ELF-1 (cell line): ENCODE measurements around the gene ACAP3.

ENCODE experiments used
- DNase-seq: peaks from one replicate; pipeline ENCODE4 v3.0.0-alpha.2; 2016; ENCODE audit warnings: low read depth, low spot score

ACAP3 gene

DNA sequence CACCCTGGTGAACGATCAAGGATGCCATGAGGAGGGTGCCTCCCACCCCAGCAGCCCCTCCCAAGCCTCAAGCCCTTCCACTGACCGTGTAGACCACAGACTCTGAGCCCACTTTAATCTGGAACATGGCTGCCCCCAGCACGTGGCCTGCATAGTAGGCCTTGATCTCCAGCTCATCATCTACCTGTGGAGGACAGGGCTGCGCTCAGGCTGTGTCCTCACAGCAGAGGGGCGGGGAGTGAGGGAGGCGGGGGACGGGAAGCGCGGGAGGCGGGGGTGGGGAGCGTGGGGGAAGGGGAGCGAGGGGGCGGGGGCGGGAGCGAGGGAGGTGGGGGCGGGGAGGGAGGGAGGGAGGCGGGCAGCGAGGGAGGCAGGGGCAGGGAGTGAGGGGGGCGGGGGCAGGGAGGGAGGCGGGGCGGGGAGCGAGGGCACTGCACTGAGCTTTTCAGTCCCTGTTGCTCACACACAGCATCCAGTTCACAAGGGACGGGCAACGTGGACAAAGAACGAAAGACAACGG is 7.8 kb upstream of the ACAP3 start:
- DNase-seq, result no peak

DNA sequence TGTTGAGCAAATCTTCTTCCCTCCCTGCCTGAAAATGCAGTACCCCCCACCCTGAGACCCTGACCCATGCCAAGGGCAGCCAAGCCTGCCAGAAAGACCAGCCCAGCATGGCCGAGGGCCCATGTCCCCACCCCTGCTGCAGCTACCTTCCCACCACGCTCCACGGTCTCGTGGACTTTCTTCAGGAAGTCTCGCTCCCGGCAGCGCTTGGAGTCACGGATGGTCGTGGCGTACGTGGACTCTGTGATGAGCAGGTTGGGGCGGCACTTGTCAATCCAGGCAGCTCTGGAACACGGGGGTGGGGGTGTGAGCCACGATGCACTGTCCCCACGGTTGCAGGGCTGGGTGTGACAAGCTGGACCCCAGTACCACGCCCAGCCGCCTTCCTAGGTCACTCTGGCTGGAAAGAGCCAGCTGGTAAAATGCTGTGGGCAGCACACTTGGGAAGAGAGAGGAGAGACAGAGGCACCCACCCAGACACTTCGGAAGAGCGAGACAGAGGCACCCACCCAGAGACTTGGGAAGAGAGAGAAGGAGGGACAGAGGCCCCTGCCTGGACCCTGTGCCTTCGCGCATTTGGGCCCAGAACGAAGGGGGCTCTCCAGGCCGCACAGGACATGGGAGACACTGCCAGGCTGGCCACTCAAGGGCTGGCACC is 7.1 kb upstream of the ACAP3 start:
- no peak for DNase-seq

DNA sequence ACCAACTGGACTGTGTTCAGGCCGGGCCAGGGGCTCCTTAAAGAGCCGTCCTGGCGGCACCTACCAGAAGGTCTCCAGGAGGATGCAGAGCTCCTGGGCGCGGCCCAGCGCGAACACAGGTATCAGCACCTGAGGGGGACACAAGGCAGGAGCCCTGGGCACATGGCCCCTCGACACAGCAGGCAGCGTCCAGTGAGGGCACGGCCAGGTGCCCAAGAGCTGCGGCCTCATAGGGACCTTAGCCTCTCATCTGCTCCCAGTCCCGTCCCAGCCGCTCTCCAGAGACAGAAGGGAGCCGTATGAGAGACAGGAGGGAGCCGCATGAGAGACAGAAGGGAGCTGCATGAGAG is 6.5 kb upstream of the ACAP3 start:
- DNase-seq, result no peak

DNA sequence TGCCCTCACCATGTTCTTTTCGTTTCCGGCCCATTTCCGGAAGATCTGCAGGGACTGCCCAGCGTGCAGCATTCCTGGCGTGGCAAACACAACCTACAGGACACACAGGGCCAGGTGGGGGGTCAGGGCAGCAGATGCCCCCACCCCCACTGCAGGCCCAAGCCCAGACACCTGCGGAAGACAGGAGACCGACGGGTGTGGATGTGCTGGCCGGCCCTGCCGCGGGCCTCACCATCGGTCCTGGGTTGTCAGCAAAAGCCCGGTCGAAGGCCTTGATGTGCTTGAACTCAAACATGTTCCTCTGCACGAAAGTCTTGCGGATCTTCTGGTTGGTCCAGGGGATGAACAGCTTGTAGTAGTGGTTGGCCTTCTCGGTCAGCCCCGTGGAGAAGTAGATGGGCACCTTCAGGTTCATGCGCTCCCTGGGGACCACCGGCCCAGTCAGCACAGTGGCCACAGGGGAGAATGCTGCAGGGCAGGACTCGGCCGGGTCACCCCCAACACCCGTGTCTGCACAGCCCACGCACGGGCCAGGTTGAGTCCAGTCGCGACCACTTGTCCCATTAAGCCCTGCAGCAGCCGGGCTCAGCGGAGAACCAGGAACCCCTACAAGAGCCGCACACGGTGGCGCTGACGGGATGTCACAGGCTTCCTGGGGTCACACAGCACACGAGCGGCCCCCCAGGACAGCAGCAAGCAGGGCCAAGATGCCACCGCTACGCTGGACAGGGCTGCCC is 5.9 kb upstream of the ACAP3 start:
- DNase-seq, result no peak

DNA sequence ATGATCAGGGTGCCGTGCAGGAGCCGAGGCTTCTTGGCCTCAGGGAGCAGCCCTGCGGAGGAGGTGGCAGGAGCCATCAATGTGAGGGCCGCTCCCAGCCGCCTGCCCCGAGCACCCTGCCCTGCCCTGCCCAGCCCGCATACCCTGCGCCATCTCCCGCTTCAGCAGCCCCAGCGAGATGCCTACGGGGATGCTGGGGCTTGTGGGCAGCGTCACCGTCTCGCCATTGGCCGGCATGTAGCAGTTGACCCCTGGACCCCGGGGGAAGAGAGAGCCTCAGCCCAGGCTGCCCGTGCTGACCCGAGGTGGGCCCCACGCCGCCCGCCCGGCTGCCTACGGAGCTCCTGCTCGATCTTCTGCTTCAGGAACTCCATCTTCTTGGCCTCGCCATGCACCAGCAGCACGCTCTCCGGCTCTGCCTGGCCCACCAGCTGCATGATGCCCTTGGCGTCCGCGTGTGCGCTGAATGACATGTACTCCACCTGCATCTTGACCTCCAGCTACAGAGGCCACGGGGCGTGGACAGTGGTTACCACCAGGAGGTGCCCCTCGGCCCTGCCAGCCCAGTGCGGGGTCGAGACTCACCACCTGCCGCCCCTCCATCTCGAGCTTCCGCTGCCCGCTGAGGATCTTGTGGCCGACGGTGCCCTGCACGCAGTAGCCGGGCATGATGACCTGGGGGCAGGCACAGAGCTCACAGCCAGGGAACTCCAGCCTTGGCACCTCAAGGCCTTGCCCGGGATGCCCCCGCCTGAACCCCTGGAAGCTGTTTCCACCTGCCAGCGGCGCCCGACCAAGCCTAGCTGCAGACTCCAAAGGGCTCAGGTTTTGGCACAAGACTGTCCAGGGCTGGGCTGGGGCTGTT is 5.0 kb upstream of the ACAP3 start:
- DNase-seq, result no peak

DNA sequence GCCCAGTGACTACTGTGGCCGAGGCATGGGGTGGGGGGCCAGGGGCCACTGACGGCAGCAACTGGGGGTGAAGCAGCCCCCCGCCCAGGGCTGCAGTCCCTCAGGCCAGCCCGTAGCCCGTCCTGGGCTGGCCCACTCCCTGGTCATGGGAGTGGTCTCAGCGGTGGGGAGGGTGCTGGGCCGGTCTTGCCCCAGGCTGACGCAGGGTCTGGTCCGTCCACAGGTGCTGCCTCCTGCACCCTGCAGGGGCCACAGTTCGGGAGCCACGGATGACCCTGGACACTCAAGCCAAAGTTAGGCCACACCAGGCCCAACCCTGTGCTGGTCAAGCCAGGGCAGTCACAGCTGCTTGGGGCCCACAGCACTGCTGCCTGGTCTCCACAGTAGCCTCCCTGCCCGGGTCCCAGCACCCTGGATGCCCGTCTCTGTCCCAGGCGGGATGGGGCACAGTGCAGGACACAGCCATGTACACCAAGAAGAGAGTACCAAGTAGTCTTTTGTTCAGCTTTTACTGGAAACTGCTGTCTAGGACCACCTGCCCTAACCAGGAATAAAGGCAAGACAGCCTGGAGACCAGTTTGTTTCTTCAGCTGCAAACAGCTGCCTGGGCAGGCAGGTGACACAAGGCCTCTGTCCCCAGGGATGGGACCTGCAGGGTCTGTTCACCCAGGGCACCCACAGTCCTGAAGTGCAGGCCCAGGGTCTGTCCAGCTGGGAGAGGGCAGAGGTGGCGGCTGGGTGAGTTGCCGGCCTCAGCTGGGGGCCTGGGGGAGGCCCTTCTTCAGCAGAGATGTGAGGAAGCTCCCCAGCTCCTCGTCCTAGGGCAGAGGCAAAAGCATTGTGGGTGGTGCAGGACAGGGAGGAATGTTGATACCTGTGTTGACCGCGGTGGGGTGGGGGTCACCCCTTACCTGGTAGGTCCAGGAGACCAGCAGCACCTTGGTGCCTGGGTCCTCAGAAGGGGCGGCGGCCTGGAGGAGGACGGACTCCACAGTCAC is 3.7 kb upstream of the ACAP3 start:
- DNase-seq, result no peak

DNA sequence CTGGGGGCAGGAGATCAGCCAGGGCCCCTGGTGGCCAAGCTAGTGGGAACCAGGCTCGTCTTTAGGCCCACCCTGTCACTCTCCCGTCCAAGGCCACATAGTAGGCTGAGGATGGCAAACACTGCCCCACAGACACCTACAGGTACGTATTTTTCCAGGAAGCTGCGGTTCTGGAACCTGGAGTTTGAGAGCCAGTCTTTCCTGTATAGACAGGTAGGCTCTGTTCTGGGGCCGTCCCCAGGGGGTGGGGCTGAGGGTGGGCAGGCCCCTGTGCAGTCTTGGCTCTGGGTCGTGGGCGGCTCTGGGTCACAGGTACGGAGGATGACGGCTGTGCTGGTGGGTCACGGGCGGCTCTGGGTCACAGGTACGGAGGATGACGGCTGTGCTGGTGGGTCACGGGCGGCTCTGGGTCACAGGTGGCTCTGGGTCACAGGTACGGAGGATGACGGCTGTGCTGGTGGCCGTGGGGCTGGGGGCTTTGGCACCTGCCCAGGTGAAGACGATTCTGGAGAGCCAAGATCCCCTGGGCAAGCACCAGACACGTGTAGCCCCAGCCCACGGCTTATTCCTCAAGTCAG is 2.8 kb upstream of the ACAP3 start:
- DNase-seq, result no peak

DNA sequence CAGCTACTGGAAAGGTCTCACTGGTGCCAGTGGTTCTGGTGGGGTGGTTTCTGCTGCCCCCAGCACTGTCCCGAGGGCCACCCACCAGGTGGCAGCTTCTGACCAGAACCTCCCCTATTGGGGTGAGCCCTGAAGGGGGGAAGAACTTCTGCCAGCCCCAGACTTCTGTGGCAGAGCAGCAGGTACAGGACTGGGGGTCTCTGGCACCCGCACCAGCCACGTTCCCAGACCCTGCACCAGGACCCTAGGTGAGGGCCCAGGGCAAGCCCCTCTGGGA is 2.3 kb upstream of the ACAP3 start:
- DNase-seq, result no peak

DNA sequence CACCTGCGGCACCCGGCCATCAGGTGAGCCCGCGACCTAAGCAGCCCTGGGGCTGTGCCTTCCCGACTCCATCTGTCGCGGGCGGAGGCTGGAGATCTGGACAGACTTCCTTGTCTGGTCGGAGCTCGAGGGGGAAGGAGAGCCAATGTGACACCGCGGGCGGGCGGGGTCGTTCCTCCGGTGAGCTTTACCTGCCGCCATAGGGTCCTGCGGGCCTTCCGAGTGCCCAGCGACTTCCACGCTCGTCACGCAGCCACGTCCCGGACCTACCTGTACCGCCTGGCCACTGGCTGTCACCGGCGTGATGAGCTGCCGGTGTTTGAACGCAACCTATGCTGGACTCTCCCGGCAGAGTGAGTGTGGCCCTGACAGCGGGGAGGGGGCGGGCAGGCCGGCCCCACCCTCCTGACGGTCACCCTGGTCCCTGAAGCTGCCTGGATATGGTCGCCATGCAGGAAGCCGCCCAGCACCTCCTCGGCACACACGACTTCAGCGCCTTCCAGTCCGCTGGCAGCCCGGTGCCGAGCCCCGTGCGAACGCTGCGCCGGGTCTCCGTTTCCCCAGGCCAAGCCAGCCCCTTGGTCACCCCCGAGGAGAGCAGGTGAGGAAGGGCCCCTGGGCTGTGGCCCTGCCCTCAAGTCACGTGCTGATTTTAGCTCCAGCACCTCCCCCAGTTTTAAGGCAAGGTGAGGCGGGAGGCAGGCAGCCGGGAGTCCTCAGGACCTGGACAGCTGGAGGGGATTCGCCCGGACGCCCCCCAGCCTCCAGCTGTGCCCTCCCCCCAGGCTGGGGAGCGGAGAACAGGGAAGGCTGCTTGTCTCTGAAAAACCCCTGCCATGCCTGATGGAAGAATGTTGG is 1.8 kb upstream of the ACAP3 start:
- peak; percentile 69 for DNase-seq

DNA sequence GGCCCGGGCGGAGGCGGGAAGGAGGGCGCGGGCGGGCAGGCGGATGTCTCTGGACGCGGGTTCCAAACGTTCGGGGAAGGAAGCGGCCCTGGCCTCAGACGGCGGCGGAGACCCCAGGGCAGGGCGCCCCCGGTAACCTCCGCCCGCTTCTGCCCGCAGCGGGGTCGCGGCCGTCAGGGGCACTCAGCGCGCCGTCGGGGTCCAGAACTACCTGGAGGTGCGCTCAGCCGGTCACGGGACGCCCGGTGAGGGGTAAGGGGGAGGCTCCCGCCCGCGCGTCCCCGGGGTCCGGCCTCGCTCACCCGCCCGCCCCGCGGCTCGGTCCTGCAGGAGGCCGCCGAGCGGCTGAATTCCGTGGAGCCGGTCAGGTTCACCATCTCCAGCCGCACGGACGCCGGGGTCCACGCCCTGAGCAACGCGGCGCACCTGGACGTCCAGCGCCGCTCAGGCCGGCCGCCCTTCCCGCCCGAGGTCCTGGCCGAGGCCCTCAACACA is 1.1 kb upstream of the ACAP3 start:
- no peak for DNase-seq

DNA sequence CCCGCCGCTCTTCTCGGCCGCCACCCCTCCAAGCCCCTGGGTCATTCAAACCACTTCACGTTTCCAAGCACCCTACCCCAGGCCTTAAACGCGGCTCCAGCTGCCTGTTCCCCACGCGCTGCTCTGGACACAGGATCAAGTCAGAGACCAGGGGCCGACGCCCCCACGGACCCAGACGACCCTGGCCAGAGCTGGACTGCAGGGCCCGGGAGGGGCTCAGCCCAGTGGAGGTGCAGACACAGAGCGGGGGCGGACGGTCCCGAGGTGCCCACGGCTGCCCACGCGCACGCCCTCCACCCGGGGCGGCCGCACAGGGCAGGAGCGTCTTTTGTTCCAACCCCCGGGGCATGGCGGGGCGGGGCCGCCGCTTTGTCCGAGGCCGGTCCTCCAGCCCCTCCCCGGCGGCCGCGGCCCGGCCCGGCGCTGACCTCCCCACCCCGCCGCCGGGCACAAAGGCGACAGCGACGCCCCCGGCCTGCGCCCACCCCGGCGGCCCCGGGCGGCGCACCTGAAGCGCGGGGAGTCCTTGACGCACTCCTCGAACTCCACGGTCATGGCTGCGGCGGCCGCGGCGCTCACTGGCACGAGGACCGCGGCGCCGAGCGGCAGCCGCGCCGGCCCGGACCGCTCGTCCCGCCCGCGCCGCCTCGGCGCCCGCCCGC is 338 bp downstream of the ACAP3 start:
- no peak for DNase-seq

DNA sequence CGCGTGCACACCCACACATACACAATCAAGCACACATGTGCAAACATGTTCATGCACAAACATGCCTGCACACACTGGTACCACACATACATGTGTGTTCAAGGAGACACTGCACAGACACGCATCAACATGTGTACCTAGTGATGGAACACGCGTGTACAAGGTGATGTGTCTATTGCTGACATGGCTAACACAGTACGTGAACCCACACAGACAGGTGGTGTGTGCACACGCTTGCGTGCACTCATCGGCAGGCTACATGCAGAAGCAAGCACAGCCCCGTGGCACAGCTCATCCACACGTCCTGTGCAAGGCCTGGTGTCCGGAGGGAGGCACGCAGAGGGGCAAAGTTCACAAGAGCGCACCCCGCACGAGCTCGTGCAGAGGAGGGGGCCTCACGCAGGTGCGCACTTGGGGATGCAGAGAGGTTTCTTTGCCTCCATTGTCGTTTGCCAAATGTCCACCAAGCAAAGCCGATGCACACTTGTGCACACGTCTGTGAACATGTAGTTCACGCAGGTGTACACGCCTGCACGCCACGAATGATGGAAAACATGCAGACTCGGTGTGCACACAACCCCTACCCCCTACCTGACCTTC is 969 bp downstream of the ACAP3 start:
- DNase-seq, result no peak

DNA sequence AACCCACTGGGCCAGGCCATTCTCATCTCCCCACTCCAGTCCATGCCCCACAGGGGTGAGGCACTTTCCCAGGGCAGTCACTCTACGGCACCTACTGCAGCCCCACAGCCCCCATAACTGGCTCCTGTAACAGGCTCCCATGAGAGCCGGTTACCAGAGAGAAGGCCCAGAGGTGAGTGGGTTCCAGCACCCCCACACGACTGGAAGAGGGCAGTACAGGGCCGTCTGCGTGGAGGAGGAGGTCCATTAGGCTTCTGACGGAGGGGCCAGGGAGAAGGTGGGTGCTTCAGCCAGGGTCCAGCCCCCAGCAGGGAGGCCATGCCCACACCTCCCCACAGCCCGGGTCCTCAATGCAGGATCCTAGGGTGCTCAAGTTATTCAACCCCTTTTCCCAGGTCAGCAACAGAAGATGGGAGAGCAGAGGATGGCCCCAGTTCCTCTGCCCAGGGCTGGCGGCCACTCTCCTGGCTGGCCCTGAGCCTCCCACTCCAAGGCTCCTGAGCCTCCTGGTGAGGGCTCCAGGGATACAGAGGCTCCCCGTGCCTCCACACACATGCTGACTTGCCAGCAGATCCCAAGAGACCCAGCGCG is 1.6 kb downstream of the ACAP3 start:
- no peak for DNase-seq

DNA sequence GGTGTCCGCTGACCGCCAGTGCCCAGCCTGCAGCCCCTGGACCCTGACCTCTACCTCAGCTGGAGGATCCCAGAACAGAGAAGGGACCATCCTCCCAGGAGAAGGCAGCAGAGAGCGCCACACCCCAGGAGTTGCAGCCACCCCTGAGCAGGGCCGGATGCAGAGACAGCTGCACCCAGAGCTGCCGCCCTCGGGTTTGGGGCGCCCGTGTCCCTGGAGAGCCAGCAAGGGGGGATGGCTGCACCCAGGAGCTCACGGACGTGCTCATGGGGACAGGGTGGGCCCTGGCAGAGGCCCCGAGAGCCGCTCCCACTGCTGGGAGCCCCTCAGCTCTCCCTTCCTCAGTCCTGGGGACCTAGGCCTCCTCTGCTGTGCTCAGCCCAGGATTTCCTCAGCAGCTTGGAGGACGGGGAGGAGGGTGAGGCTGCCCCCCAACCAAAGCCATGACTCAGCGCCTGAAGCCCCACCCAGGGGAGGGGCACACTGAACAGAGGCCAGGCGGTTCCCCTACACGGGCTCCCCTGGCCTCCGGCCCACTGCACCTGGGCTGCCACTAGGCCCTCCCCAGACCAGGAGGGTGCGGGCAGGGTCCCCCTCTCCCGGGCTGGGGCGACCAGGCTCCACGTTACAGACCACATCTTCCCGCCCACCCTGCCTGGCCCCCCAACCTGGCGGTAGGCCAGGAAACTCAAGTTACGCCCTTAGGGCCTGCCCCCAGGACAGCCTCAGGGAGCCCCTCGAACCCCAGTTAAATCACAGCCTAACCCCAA is 2.2 kb downstream of the ACAP3 start:
- DNase-seq, result no peak

DNA sequence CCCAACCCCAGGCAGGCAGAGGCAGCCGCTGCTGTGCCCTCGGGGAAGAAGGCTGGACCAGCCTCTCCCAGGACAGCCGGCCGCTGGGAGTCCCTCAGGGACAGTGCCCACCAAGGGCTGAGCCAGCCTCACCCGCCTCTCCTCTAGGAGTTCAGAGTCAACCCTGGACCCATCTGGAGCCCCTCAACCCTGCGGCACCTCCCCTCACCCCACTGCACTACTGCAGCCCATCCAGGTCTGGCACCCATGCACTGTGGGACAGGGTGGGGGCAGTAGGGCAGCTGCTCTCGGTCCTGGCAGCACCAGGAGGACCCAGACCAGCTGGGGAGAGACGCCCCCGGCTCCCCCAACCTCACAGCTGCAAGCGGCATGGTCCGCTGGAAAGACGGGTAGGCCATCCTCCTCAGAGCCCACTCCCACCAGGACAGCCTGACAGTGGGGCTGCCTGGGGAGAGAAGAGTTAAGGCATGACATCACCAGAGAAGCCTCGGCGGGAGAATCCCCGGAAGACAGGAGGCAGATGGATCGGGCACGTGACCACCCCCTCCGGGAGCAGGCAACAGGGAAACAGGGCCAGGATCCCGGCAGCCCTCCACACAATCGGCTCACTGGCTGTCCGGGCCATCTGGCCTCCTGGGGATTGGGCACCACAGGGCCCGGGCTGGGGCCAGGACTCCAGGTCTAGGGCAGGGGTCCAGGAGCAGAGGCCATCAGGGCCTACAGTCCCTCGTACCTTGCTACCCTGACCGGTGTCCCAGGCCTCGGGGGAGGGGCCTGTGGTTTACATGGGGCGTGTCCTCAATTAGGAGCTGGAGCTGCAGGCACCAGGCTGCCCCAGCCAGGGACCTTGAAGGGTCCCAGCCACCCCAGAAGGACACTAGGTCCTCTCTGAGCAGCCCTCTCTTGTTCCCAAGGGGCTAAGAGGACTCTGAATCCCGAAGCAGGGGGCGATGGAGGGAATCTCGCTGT is 3.1 kb downstream of the ACAP3 start:
- DNase-seq, result peak; percentile 95

DNA sequence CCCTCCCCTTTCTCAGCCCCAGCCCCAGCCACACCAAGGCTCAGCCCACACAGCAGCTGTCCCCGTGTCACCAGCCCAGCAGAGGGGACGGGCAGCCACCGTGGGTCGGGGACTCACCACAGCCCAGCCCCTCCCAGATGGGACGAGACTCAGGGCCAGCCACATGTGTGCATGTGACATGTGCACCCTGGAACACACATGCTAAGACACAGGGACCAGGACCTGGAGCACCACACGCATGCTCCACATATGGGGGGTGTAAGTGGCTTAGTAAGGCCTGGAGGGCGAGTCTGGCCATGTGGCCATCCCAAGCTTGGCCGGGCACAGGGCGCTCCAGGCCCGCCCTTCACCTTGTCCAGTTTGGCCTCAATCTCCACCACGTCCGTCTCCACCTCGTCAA is 4.0 kb downstream of the ACAP3 start:
- DNase-seq, result no peak
